HAP-1 (cell line): ENCODE data around the gene ENTREP3.

Experiments used
- DNase-seq, 2 experiments: peaks; one replicate each; pipeline ENCODE4 v3.0.0-alpha.2; 2016 to 2020; ENCODE audit warnings: low spot score in 2 of 2
- H3K27me3 ChIP-seq: fragments of 250-450 bp; sonication (Bioruptor Pico); 2 replicates; pipeline ENCODE4 v1.5.1; 2020; ENCODE audit warnings: low read depth, mild to moderate bottlenecking, moderate library complexity
- H3K36me3 ChIP-seq: fragments of 250-450 bp; sonication (Bioruptor Pico); replicated peaks from 2 replicates; pipeline ENCODE4 v1.5.1; 2020; ENCODE audit warnings: mild to moderate bottlenecking
- H3K4me1 ChIP-seq: fragments of 250-450 bp; sonication (Bioruptor Pico); 2 replicates; pipeline ENCODE4 v1.5.1; 2020; ENCODE audit warnings: mild to moderate bottlenecking
- H3K4me3 ChIP-seq: fragments of 250-450 bp; sonication (Bioruptor Pico); 2 replicates; pipeline ENCODE4 v1.5.1; 2020; ENCODE audit warnings: mild to moderate bottlenecking, moderate library complexity
- H3K9me3 ChIP-seq: fragments of 250-450 bp; sonication (Bioruptor Pico); 2 replicates; pipeline ENCODE4 v1.5.1; 2020; ENCODE audit warnings: mild to moderate bottlenecking, moderate library complexity
- in situ Hi-C: fragments of 300-500 bp; cut with MboI; formaldehyde crosslinking; loops from 3 replicates; pipeline ENCODE4 v1.14.3; 2020; ENCODE audit warnings: low sequenced_read_pairs, inconsistent platforms, mixed read lengths

ENTREP3 gene

DNA sequence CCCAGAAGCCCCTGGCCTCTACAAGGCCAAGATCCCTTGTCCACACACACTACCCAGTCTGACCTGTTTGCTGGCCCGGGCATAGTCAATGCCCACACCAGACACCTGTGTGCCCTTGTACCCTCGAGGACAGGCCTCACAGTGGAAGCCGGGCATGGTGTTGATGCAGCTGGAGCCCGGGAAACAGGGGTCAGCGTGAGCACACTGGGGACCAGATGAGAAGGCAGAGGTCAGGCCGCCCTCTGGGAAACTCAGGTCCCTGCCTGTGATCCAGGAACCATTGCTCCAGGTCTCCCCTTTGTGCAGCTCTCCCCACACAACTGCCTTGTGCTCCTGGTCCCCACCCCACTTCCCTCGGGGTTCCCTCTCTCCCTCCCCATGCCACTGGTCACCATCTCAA, 53.1 kb downstream of the ENTREP3 start:
- in situ Hi-C loops: no loop called here

GRCh38 chr1:155200920-155201319, 54.4 kb downstream of the ENTREP3 start:
- Histone ChIP-seq H3K4me1 (peaks cover 9% of the 10 kb centered on the region), H3K4me3 (no peak overlapping the region), H3K27me3 (no peaks in the 10 kb centered on the region), H3K36me3 (peaks cover 75% of the 10 kb centered on the region), H3K9me3 (no peaks in the 10 kb centered on the region)
- no peak for DNase-seq
- in situ Hi-C loops: no loop called here

More for the DNA sequence above, 53.1 kb downstream of the ENTREP3 start:
- no peak for DNase-seq
- Histone ChIP-seq H3K36me3 (peaks cover 67% of the 10 kb centered on the region), H3K4me1 (peaks cover 4% of the 10 kb centered on the region), H3K27me3 (no peaks in the 10 kb centered on the region), H3K9me3 (no peaks in the 10 kb centered on the region), H3K4me3 (no peak overlapping the region)

GRCh38 chr1:155199792-155200191, 55.5 kb downstream of the ENTREP3 start:
- no peak overlapping the region for H3K4me3 ChIP-seq
- no peaks in the 10 kb centered on the region for H3K9me3 ChIP-seq
- H3K27me3 ChIP-seq: no peaks in the 10 kb centered on the region
- in situ Hi-C loops: no loop called here
- peaks cover 9% of the 10 kb centered on the region for H3K4me1 ChIP-seq
- no peak for DNase-seq
- H3K36me3 ChIP-seq: peaks cover 75% of the 10 kb centered on the region

- no peaks in the 10 kb centered on the region for H3K9me3 ChIP-seq
- H3K27me3 ChIP-seq: no peaks in the 10 kb centered on the region
- DNase-seq: no peak
- in situ Hi-C loops: no loop called here
- peaks cover 71% of the 10 kb centered on the region for H3K36me3 ChIP-seq
- no peak overlapping the region for H3K4me3 ChIP-seq
- peaks cover 17% of the 10 kb centered on the region for H3K4me1 ChIP-seq
Observed at GRCh38 chr1:155198547-155198906, 56.8 kb downstream of the ENTREP3 start.

- in situ Hi-C loops: no loop called here
Observed at GRCh38 chr1:155197901-155198546, 57.3 kb downstream of the ENTREP3 start.

More at GRCh38 chr1:155197901-155198546, 57.3 kb downstream of the ENTREP3 start:
- DNase-seq: no peak
- H3K4me3 ChIP-seq: no peak overlapping the region
- H3K27me3 ChIP-seq: no peaks in the 10 kb centered on the region
- peaks cover 66% of the 10 kb centered on the region for H3K36me3 ChIP-seq
- H3K4me1 ChIP-seq: peaks cover 20% of the 10 kb centered on the region
- H3K9me3 ChIP-seq: no peaks in the 10 kb centered on the region
